B cell (primary cell): ENCODE data around the gene MMP2.

Experiments used
- CTCF ChIP-seq: fragments of 200-600 bp; IDR thresholded peaks from one replicate; pipeline ENCODE4 v1.8.0; 2022; ENCODE audit warnings: antibody characterized with exemption, mild to moderate bottlenecking
- EZH2 ChIP-seq: IDR thresholded peaks from 2 replicates; pipeline ENCODE4 v1.6.1; 2012; ENCODE audit warnings: borderline replicate concordance, low read depth, mild to moderate bottlenecking, moderate library complexity, low read length; ENCODE audit not compliant: insufficient read depth, poor library complexity, severe bottlenecking

- TF ChIP-seq CTCF (no peak), EZH2 (no peak)
Observed at GRCh38 chr16:55502801-55503366, 23.9 kb downstream of the MMP2 start.
